ENCODE results near the gene ARAP1. TPM values are rescaled to one million over a fixed set of nuclear protein-coding genes. Genes with fewer than 3 reads are reported as not detected.

ARAP1 gene
- total and polyA plus RNA-seq, 8 donors = 21.5 to 73.5 (median 37.9) TPM

- Histone ChIP-seq H3K27ac (no peak overlapping the region), H3K27me3 (no peaks in the 10 kb centered on the region), H3K36me3 (peaks cover 0 to 2% (median 0%) of the 10 kb centered on the region in 3 donors), H3K4me1 (peaks cover 9 to 18% (median 15%) of the 10 kb centered on the region in 3 donors), H3K4me3 (no peak overlapping the region), H3K9me3 (no peaks in the 10 kb centered on the region)
- ATAC-seq = no peak
- FAIRE-seq = no peak
- peak in 2 of 6 donors; percentile 17 to 58 for DNase-seq
- no peak for TF ChIP-seq CTCF (IDR thresholded peaks at IDR 0.05)
- 87 to 88% methylated on average over 14 of the region's 14 CpGs for WGBS, 2 donors
- intact Hi-C loops (cut with DNase I) = no loop called here
These were observed 35.3 kb downstream of the ARAP1 start for GRCh38 chr11:72716788-72717435.

GRCh38 chr11:72716290-72716689, 35.9 kb downstream of the ARAP1 start:
- DNase-seq = peak in 3 of 6 donors; percentile 27 to 43 (median 32)
- peaks cover 0 to 5% (median 0%) of the 10 kb centered on the region in 3 donors for H3K36me3 ChIP-seq
- 42 to 51% methylated on average over 7 of the region's 7 CpGs for WGBS, 2 donors

GRCh38 chr11:72712841-72713240, 39.4 kb downstream of the ARAP1 start:
- no peaks in the 10 kb centered on the region for H3K4me1 ChIP-seq
- ATAC-seq (peak in 1 of 4 donors; percentile 6), FAIRE-seq (no peak), DNase-seq (no peak)
- no peak for TF ChIP-seq CTCF (IDR thresholded peaks at IDR 0.05)
- H3K27me3 ChIP-seq = no peaks in the 10 kb centered on the region
- H3K9me3 ChIP-seq = no peaks in the 10 kb centered on the region
- WGBS, 2 donors = 79 to 88% methylated on average over 10 of the region's 10 CpGs
- intact Hi-C loops (cut with DNase I) = no loop called here
- peaks cover 0 to 33% (median 0%) of the 10 kb centered on the region in 3 donors for H3K36me3 ChIP-seq
- no peak overlapping the region for H3K27ac ChIP-seq
- no peak overlapping the region for H3K4me3 ChIP-seq

More at GRCh38 chr11:72716290-72716689, 35.9 kb downstream of the ARAP1 start:
- no peak for TF ChIP-seq CTCF (IDR thresholded peaks at IDR 0.05)
- Histone ChIP-seq H3K4me3 (no peak overlapping the region), H3K27ac (no peak overlapping the region), H3K27me3 (no peaks in the 10 kb centered on the region), H3K9me3 (no peaks in the 10 kb centered on the region), H3K4me1 (peaks cover 9 to 18% (median 15%) of the 10 kb centered on the region in 3 donors)
- intact Hi-C loops (cut with DNase I) = no loop called here
- FAIRE-seq (no peak), ATAC-seq (peak in 2 of 4 donors; percentile 20 to 48)

GRCh38 chr11:72712168-72712751, 39.9 kb downstream of the ARAP1 start:
- peaks cover 0 to 36% (median 0%) of the 10 kb centered on the region in 3 donors for H3K36me3 ChIP-seq
- WGBS, 2 donors = 76 to 77% methylated on average over 21 to 26 of the region's 26 CpGs
- FAIRE-seq (no peak), ATAC-seq (peak in 3 of 4 donors; percentile 35 to 79 (median 65)), DNase-seq (peak in 2 of 6 donors; percentile 61 to 74)
- no peak overlapping the region for H3K27ac ChIP-seq
- intact Hi-C loops (cut with DNase I) = no loop called here
- no peak for TF ChIP-seq CTCF (IDR thresholded peaks at IDR 0.05)
- H3K4me1 ChIP-seq = no peaks in the 10 kb centered on the region
- no peak overlapping the region for H3K4me3 ChIP-seq
- H3K9me3 ChIP-seq = no peaks in the 10 kb centered on the region
- H3K27me3 ChIP-seq = no peaks in the 10 kb centered on the region

- 91 to 93% methylated on average over 9 of the region's 9 CpGs for WGBS, 2 donors
- no peak for FAIRE-seq
- Histone ChIP-seq H3K27ac (no peak overlapping the region), H3K9me3 (no peaks in the 10 kb centered on the region), H3K27me3 (no peaks in the 10 kb centered on the region), H3K4me3 (no peak overlapping the region), H3K4me1 (no peaks in the 10 kb centered on the region), H3K36me3 (peaks cover 0 to 46% (median 5%) of the 10 kb centered on the region in 3 donors)
- peak in 1 of 6 donors; percentile 30 for DNase-seq
- no peak for ATAC-seq
- no peak for TF ChIP-seq CTCF (IDR thresholded peaks at IDR 0.05)
- intact Hi-C loops (cut with DNase I) = no loop called here
These were observed 41.1 kb downstream of the ARAP1 start for GRCh38 chr11:72711141-72711540.

Data from pancreas (tissue), 10 donors.